HG02763 (cell line): ENCODE measurements around the gene NID1.
"Not testable (repeated sequence)": the region's sequence is repeated elsewhere in the genome, so short reads cannot be mapped to it uniquely, and the experiment has no call there.

Experiments
- ATAC-seq: cut with Tn5 transposase; IDR thresholded peaks from one replicate; pipeline ENCODE4 v1.9.1; 2021; ENCODE audit warnings: mild to moderate bottlenecking, moderate library complexity; ENCODE audit not compliant: unreplicated experiment

The NID1 gene

GRCh38 chr1:236035681-236036101 lies 29.2 kb downstream of the NID1 start:
- no peak for ATAC-seq

- no peak for ATAC-seq
Observed at GRCh38 chr1:236033336-236033735, 31.6 kb downstream of the NID1 start.

GRCh38 chr1:236030534-236030933 lies 34.4 kb downstream of the NID1 start:
- ATAC-seq = no peak

GRCh38 chr1:236029428-236029940 lies 35.4 kb downstream of the NID1 start:
- ATAC-seq = no peak

GRCh38 chr1:236027104-236027503 lies 37.8 kb downstream of the NID1 start:
- no peak for ATAC-seq

GRCh38 chr1:236025836-236026235 lies 39.1 kb downstream of the NID1 start:
- ATAC-seq = no peak

- no peak for ATAC-seq
Observed at GRCh38 chr1:236024641-236025040, 40.2 kb downstream of the NID1 start.

GRCh38 chr1:236023926-236024565 lies 40.8 kb downstream of the NID1 start:
- ATAC-seq = no peak

GRCh38 chr1:236021424-236022135 lies 43.3 kb downstream of the NID1 start:
- no peak for ATAC-seq

- no peak for ATAC-seq
Observed at GRCh38 chr1:236020359-236021219, 44.3 kb downstream of the NID1 start.

- ATAC-seq = no peak
Observed at GRCh38 chr1:236018885-236019453, 45.9 kb downstream of the NID1 start.

- ATAC-seq = no peak
Observed at GRCh38 chr1:236016782-236017400, 48.0 kb downstream of the NID1 start.

GRCh38 chr1:236016083-236016482 lies 48.8 kb downstream of the NID1 start:
- ATAC-seq = no peak

GRCh38 chr1:236015539-236015938 lies 49.4 kb downstream of the NID1 start:
- ATAC-seq = no peak

- ATAC-seq = no peak
Observed at GRCh38 chr1:236013330-236013729, 51.6 kb downstream of the NID1 start.

GRCh38 chr1:236011641-236012040 lies 53.2 kb downstream of the NID1 start:
- no peak for ATAC-seq

GRCh38 chr1:236010443-236010842 lies 54.4 kb downstream of the NID1 start:
- no peak for ATAC-seq

GRCh38 chr1:236009857-236010256 lies 55.0 kb downstream of the NID1 start:
- ATAC-seq = no peak

GRCh38 chr1:236009191-236009590 lies 55.7 kb downstream of the NID1 start:
- no peak for ATAC-seq

GRCh38 chr1:236007781-236008180 lies 57.1 kb downstream of the NID1 start:
- ATAC-seq = no peak

GRCh38 chr1:236003058-236003457 lies 61.8 kb downstream of the NID1 start:
- not testable (repeated sequence) for ATAC-seq
